Gastrocnemius medialis (tissue), 4 donors: Measurements from ENCODE around the gene GPRC5A. TPM values are rescaled to one million over a fixed set of nuclear protein-coding genes. Genes with fewer than 3 reads are reported as not detected.

Experiments used
- ATAC-seq, 2 donors: fragments of 150-250 bp; one replicate each; pipeline ENCODE4 v1.9.1; 2016
- DNase-seq, 2 donors: peaks; one replicate each; pipeline ENCODE4 v3.0.0-alpha.2; 2019
- H3K27ac ChIP-seq, 4 donors: fragments of 200-600 bp; sonication (generic); 1 replicate in 1 of 4; 2 replicates in 3 of 4; pipeline ENCODE4 v1.5.1; 2016 to 2018; ENCODE audit warnings: mild to moderate bottlenecking in 2 of 4, moderate library complexity in 1 of 4
- H3K27me3 ChIP-seq, 3 donors: fragments of 200-600 bp; sonication (generic) in 2 of 3; 1 replicate in 1 of 3; 2 replicates in 2 of 3; pipeline versions ENCODE4 v1.5.1 to v1.6.0; 2016 to 2019; ENCODE audit warnings: mild to moderate bottlenecking in 1 of 3, moderate library complexity in 1 of 3
- H3K36me3 ChIP-seq, 2 donors: fragments of 200-600 bp; sonication (generic) in 1 of 2; one replicate each; pipeline ENCODE4 v1.5.1; 2017 to 2018
- H3K4me1 ChIP-seq, 2 donors: fragments of 200-600 bp; sonication (generic) in 1 of 2; one replicate each; pipeline ENCODE4 v1.5.1; 2016 to 2017; ENCODE audit warnings: mild to moderate bottlenecking in 2 of 2
- H3K4me3 ChIP-seq, 4 donors: fragments of 200-600 bp; sonication (generic) in 3 of 4; 1 replicate in 1 of 4; 2 replicates in 3 of 4; pipeline ENCODE4 v1.5.1; 2016 to 2019; ENCODE audit warnings: mild to moderate bottlenecking in 2 of 4
- H3K9me3 ChIP-seq, 3 donors: fragments of 200-600 bp; sonication (generic) in 2 of 3; 1 replicate in 1 of 3; 2 replicates in 2 of 3; pipeline ENCODE4 v1.5.1; 2016 to 2019
- POLR2A ChIP-seq, 2 donors: fragments of 450-650 bp; IDR thresholded peaks; one replicate each; pipeline ENCODE4 v1.6.1; 2017; ENCODE audit warnings: antibody characterized with exemption in 2 of 2, mild to moderate bottlenecking in 2 of 2, moderate library complexity in 2 of 2
- in situ Hi-C, 4 donors: fragments of 200-750 bp; cut with MboI; loops; one replicate each; pipeline versions ENCODE4 v1.15.0 to v1.8.0; 2017; ENCODE audit warnings: low sequenced_read_pairs in 4 of 4
- intact Hi-C: fragments of 100-400 bp; cut with DNase I; formaldehyde crosslinking; loops from one replicate; pipeline ENCODE4 v1.15.1; 2023; ENCODE audit warnings: low total_unique reads
- total RNA-seq, 4 donors: library from RNA; depleted of rRNA; stranded (reverse); fragments of >200 nt; gene quantifications; one replicate each; pipeline versions ENCODE4 v1.1.0 to v1.2.3, GENCODE V29; 2016
- TF ChIP-seq, protein P1 (sequence below), 5 experiments: fragments of 450-650 bp in 3 of 5; fragments of 200-600 bp in 2 of 5; sonication (generic) in 2 of 5; IDR thresholded peaks in 4 of 5; conservative IDR thresholded peaks in 1 of 5; 1 replicate in 4 of 5; 2 replicates in 1 of 5; pipeline ENCODE4 v1.5.1; 2016 to 2019; ENCODE audit warnings: antibody characterized with exemption in 5 of 5, mild to moderate bottlenecking in 3 of 5, moderate library complexity in 3 of 5

Gene GPRC5A
- total RNA-seq, 4 donors from 2014 or later: 0.23 to 5.8 (median 0.52) TPM

DNA sequence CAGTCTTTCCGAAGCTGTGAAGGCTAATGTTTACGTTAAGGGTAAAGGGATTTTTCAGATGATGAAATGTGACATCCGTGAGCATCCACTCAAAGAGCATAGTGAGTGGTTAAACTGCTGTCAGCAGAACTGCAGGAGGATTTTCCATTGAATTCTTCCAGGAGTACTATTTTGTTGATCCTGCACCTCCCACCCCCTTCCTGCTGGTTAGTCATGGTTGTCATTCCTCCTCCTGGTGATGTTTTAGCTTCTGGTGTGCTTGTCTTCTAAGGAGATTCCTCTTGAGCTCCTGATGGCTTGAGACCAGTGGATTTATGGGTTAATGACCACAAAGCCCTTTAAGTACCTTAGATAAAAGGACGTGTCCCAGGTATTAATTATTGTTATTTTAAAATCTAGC, 63.0 kb downstream of the GPRC5A start:
- DNase-seq: no peak
- H3K36me3 ChIP-seq: no peaks in the 10 kb centered on the region
- intact Hi-C loops: no loop called here

GRCh38 chr12:12954878-12955625, 63.7 kb downstream of the GPRC5A start:
- Histone ChIP-seq H3K4me3 (no peak overlapping the region), H3K4me1 (no peaks in the 10 kb centered on the region), H3K27me3 (no peaks in the 10 kb centered on the region), H3K27ac (no peak overlapping the region), H3K36me3 (no peaks in the 10 kb centered on the region), H3K9me3 (no peaks in the 10 kb centered on the region)
- intact Hi-C loops: no loop called here
- DNase-seq: no peak
- TF ChIP-seq, protein P1, sequence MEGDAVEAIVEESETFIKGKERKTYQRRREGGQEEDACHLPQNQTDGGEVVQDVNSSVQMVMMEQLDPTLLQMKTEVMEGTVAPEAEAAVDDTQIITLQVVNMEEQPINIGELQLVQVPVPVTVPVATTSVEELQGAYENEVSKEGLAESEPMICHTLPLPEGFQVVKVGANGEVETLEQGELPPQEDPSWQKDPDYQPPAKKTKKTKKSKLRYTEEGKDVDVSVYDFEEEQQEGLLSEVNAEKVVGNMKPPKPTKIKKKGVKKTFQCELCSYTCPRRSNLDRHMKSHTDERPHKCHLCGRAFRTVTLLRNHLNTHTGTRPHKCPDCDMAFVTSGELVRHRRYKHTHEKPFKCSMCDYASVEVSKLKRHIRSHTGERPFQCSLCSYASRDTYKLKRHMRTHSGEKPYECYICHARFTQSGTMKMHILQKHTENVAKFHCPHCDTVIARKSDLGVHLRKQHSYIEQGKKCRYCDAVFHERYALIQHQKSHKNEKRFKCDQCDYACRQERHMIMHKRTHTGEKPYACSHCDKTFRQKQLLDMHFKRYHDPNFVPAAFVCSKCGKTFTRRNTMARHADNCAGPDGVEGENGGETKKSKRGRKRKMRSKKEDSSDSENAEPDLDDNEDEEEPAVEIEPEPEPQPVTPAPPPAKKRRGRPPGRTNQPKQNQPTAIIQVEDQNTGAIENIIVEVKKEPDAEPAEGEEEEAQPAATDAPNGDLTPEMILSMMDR (IDR thresholded peaks at IDR 0.05 in 4 of 5, conservative IDR thresholded peaks at IDR 0.05 in 1 of 5): no peak
- TF ChIP-seq POLR2A (IDR thresholded peaks at IDR 0.05): no peak
- in situ Hi-C loops: no loop called here
- no peak for ATAC-seq

More for the DNA sequence above, 63.0 kb downstream of the GPRC5A start:
- H3K9me3 ChIP-seq: no peaks in the 10 kb centered on the region
- H3K4me3 ChIP-seq: no peak overlapping the region
- no peaks in the 10 kb centered on the region for H3K4me1 ChIP-seq
- TF ChIP-seq, protein P1 (IDR thresholded peaks at IDR 0.05 in 4 of 5, conservative IDR thresholded peaks at IDR 0.05 in 1 of 5): no peak
- TF ChIP-seq POLR2A (IDR thresholded peaks at IDR 0.05): no peak
- ATAC-seq: no peak
- H3K27ac ChIP-seq: no peak overlapping the region
- no peaks in the 10 kb centered on the region for H3K27me3 ChIP-seq
- in situ Hi-C loops: no loop called here

- no peak for DNase-seq
Measured at GRCh38 chr12:12958886-12959285, 67.5 kb downstream of the GPRC5A start.

DNA sequence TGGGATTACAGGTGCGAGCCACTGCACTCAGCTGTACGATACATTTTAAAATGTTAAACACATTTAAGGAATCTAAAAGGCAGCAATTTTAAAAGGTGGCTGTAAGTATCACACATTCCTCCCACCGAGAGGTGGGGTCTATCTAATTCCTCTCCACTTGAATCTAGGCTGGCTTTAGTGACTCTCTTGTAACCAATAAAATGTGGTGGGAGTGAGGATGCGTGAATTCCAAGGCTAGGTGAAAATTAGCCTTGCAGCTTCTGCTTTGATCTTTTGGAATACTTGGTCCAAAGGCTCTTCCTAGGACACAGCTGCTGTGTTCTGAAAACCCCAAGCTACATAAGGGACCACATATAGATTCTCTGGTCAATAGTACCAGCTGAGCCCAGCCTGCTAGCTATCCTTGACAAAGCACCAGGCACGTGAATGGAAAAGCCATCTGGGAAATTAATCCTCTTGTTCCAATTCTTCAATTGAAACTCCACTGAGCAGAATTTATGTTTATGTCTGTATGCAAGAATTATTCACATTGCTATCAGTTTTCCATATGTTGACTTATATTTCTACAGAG, 69.4 kb downstream of the GPRC5A start:
- H3K36me3 ChIP-seq: no peaks in the 10 kb centered on the region
- ATAC-seq (no peak), DNase-seq (no peak)
- in situ Hi-C loops: no loop called here
- intact Hi-C loops: no loop called here
- TF ChIP-seq, protein P1 (IDR thresholded peaks at IDR 0.05 in 4 of 5, conservative IDR thresholded peaks at IDR 0.05 in 1 of 5): no peak
- no peak for TF ChIP-seq POLR2A (IDR thresholded peaks at IDR 0.05)
- H3K4me3 ChIP-seq: no peak overlapping the region
- H3K4me1 ChIP-seq: no peaks in the 10 kb centered on the region
- no peak overlapping the region for H3K27ac ChIP-seq
- no peaks in the 10 kb centered on the region for H3K9me3 ChIP-seq
- H3K27me3 ChIP-seq: no peaks in the 10 kb centered on the region

More at GRCh38 chr12:12958886-12959285, 67.5 kb downstream of the GPRC5A start:
- H3K36me3 ChIP-seq: no peaks in the 10 kb centered on the region
- H3K4me3 ChIP-seq: no peak overlapping the region
- intact Hi-C loops (no loop called here), in situ Hi-C loops (no loop called here)
- H3K27ac ChIP-seq: no peak overlapping the region
- H3K4me1 ChIP-seq: no peaks in the 10 kb centered on the region
- H3K9me3 ChIP-seq: no peaks in the 10 kb centered on the region
- TF ChIP-seq, protein P1 (IDR thresholded peaks at IDR 0.05 in 4 of 5, conservative IDR thresholded peaks at IDR 0.05 in 1 of 5): no peak
- H3K27me3 ChIP-seq: no peaks in the 10 kb centered on the region
- ATAC-seq: no peak
